Left lung (tissue), 10 donors: ENCODE data around the gene TAF1. TPM values are rescaled to one million over a fixed set of nuclear protein-coding genes. Genes with fewer than 3 reads are reported as not detected.

Experiments used
- ATAC-seq: fragments of 200-7000 bp; cut with Tn5 transposase; one replicate; pipeline ENCODE4 v1.9.1; 2020; ENCODE audit warnings: moderate library complexity
- DNase-seq, 4 donors: peaks; one replicate each; pipeline ENCODE4 v3.0.0-alpha.2; 2013 to 2020
- H3K27ac ChIP-seq, 2 donors: fragments of 200-600 bp; sonication (generic) in 1 of 2; one replicate each; pipeline versions ENCODE4 v1.5.0 to v1.8.0; 2020 to 2021
- H3K27me3 ChIP-seq, 2 donors: fragments of 200-600 bp; sonication (generic) in 1 of 2; one replicate each; pipeline versions ENCODE4 v1.5.0 to v1.8.0; 2020 to 2021
- H3K36me3 ChIP-seq, 2 donors: fragments of 200-600 bp; sonication (generic) in 1 of 2; one replicate each; pipeline versions ENCODE4 v1.5.0 to v1.8.0; 2020 to 2021
- H3K4me1 ChIP-seq, 2 donors: fragments of 200-600 bp; one replicate each; pipeline ENCODE4 v1.8.0; 2021
- H3K4me3 ChIP-seq, 2 donors: fragments of 200-600 bp; sonication (generic) in 1 of 2; one replicate each; pipeline versions ENCODE4 v1.5.0 to v1.8.0; 2020 to 2021; ENCODE audit warnings: mild to moderate bottlenecking in 1 of 2
- H3K9me3 ChIP-seq, 2 donors: fragments of 200-600 bp; sonication (generic) in 1 of 2; one replicate each; pipeline versions ENCODE4 v1.5.0 to v1.8.0; 2020 to 2021
- CTCF ChIP-seq, 2 donors: fragments of 200-600 bp; sonication (generic) in 1 of 2; IDR thresholded peaks; one replicate each; pipeline versions ENCODE4 v1.5.0 to v1.8.0; 2021; ENCODE audit warnings: antibody characterized with exemption in 2 of 2
- intact Hi-C, 2 donors: fragments of 100-400 bp; cut with DNase I; formaldehyde crosslinking; loops; one replicate each; pipeline versions ENCODE4 v1.11.2 to v1.14.2; 2022
- polyA plus RNA-seq, 6 donors: library from polyadenylated mRNA; unstranded; fragments of 120-200 nt; gene quantifications; one replicate each; pipeline ENCODE4 v1.2.1, GENCODE V29; 2013; ENCODE audit not compliant: insufficient read length in 6 of 6
- total RNA-seq, 2 donors: library from RNA; stranded (reverse); fragmentation: NEBNext Ultra II Directional; extraction: Animal tissue kit (Norgen Biotek cat#: 25700); gene quantifications; one replicate each; pipeline ENCODE4 v1.2.1, GENCODE V29; 2021
- donor health status: DM: no; HTN: yes; CAD: no.
- donor health status: DM: no; HTN: no; CAD: no.

The TAF1 gene
- total and polyA plus RNA-seq, 8 donors = 26.2 to 66.4 (median 59.1) TPM

- ATAC-seq = no peak
- no peak for DNase-seq
- Histone ChIP-seq H3K27ac (no peak overlapping the region), H3K4me3 (no peak overlapping the region), H3K9me3 (no peaks in the 10 kb centered on the region), H3K27me3 (no peaks in the 10 kb centered on the region), H3K36me3 (peaks cover 0 to 44% of the 10 kb centered on the region in 2 donors), H3K4me1 (no peaks in the 10 kb centered on the region)
- no peak for TF ChIP-seq CTCF (IDR thresholded peaks at IDR 0.05)
- intact Hi-C loops = no loop called here
Observed at GRCh38 chrX:71453056-71453455, 86.9 kb downstream of the TAF1 start.

- Histone ChIP-seq H3K27me3 (no peaks in the 10 kb centered on the region), H3K9me3 (no peaks in the 10 kb centered on the region), H3K4me1 (no peaks in the 10 kb centered on the region), H3K4me3 (no peak overlapping the region), H3K36me3 (peaks cover 0 to 55% of the 10 kb centered on the region in 2 donors), H3K27ac (no peak overlapping the region)
- DNase-seq = no peak
- intact Hi-C loops = no loop called here
- TF ChIP-seq CTCF (IDR thresholded peaks at IDR 0.05) = no peak
- no peak for ATAC-seq
Observed at GRCh38 chrX:71454222-71454621, 88.1 kb downstream of the TAF1 start.

- H3K27ac ChIP-seq = no peak overlapping the region
- H3K4me1 ChIP-seq = no peaks in the 10 kb centered on the region
- no peak for ATAC-seq
- H3K27me3 ChIP-seq = no peaks in the 10 kb centered on the region
- no peak overlapping the region for H3K4me3 ChIP-seq
- peaks cover 0 to 93% of the 10 kb centered on the region in 2 donors for H3K36me3 ChIP-seq
- no peaks in the 10 kb centered on the region for H3K9me3 ChIP-seq
- intact Hi-C loops = no loop called here
- DNase-seq = no peak
- TF ChIP-seq CTCF (IDR thresholded peaks at IDR 0.05) = no peak
Observed at GRCh38 chrX:71458866-71459265, 92.7 kb downstream of the TAF1 start.

- no peaks in the 10 kb centered on the region for H3K4me1 ChIP-seq
- no peak for TF ChIP-seq CTCF (IDR thresholded peaks at IDR 0.05)
- H3K36me3 ChIP-seq = peaks cover 0 to 64% of the 10 kb centered on the region in 2 donors
- intact Hi-C loops = no loop called here
- DNase-seq = no peak
- no peaks in the 10 kb centered on the region for H3K27me3 ChIP-seq
- H3K4me3 ChIP-seq = no peak overlapping the region
- H3K9me3 ChIP-seq = no peaks in the 10 kb centered on the region
- H3K27ac ChIP-seq = no peak overlapping the region
- ATAC-seq = no peak
Observed at GRCh38 chrX:71464968-71465367, 98.8 kb downstream of the TAF1 start.

GRCh38 chrX:71466979-71467523 lies 100.9 kb downstream of the TAF1 start:
- H3K36me3 ChIP-seq = peaks cover 0 to 44% of the 10 kb centered on the region in 2 donors
- peak; percentile 86 for ATAC-seq
- intact Hi-C loops = no loop called here
- no peak for TF ChIP-seq CTCF (IDR thresholded peaks at IDR 0.05)
- no peaks in the 10 kb centered on the region for H3K9me3 ChIP-seq
- H3K27me3 ChIP-seq = no peaks in the 10 kb centered on the region
- no peak overlapping the region for H3K27ac ChIP-seq
- no peaks in the 10 kb centered on the region for H3K4me1 ChIP-seq
- no peak overlapping the region for H3K4me3 ChIP-seq
- DNase-seq = no peak
